Measurements from ENCODE around the gene FABP3. TPM values are rescaled to one million over a fixed set of nuclear protein-coding genes. Genes with fewer than 3 reads are reported as not detected.

FABP3 gene
- total and polyA plus RNA-seq, 10 of the 15 experiments (the other 5 are each of a cell fraction or from before 2014, with no cell fraction given) = 0.36 to 1.2 (median 0.67) TPM; not detected in 2

- DNase-seq (ENCODE audit: low read depth, low spot score) (no peak), ATAC-seq (no peak), FAIRE-seq (no peak)
- peaks cover 5% of the 10 kb centered on the region; the same call in 1 of the 2 replicates for H3K4me1 ChIP-seq (ENCODE audit: control insufficient read depth, insufficient read depth, low read length)
- ChIA-PET POLR2A (no interaction called here), CTCF (interaction anchor here (0.9 to 5.7 kb wide), 5 partner anchors 11 to 139 kb away, joined by 3 to 39 read pairs (median 4); partner anchors contain the start of gene FABP3), RAD21 (ENCODE audit: unreplicated experiment) (no interaction called here), SMC1A (ENCODE audit: uncharacterized antibody, unreplicated experiment) (no interaction called here)
- no peaks in the 10 kb centered on the region for H3K79me2 ChIP-seq (ENCODE audit: control insufficient read depth, insufficient read depth, low read length)
- H3K9ac ChIP-seq (ENCODE audit: control insufficient read depth, insufficient read depth, low read length) = no peak overlapping the region
- no peak overlapping the region for H3K27ac ChIP-seq (ENCODE audit: control insufficient read depth, insufficient read depth)
- H3K4me3 ChIP-seq = no peak overlapping the region
- 26% methylated on average over 6 of the region's 6 CpGs for WGBS (ENCODE audit: insufficient coverage, insufficient replicate concordance, low lambda C conversion rate, missing lambda C conversion rate)
- no TSS peak for BruUV-seq (replicated peaks)
- no peaks in the 10 kb centered on the region; the same call in 1 of the 2 replicates for H4K20me1 ChIP-seq (ENCODE audit: control insufficient read depth, insufficient read depth)
- H2AFZ ChIP-seq (ENCODE audit: control insufficient read depth, low read depth, low read length) = no peak overlapping the region
- intact Hi-C loops (cut with micrococcal nuclease; ENCODE audit: unreplicated experiment) = no loop called here
- no peaks in the 10 kb centered on the region for H3K9me3 ChIP-seq (replicated peaks; ENCODE audit: control insufficient read depth, insufficient read depth, low read length)
- in situ Hi-C loops (cut with MboI) = no loop called here
- TF ChIP-seq ZNF622 (IDR thresholded peaks at IDR 0.05) = no peak
- TF ChIP-seq MEF2B (IDR thresholded peaks at IDR 0.05; ENCODE audit: partially characterized antibody, poor library complexity, severe bottlenecking) = no peak
- no peak for TF ChIP-seq ELK1 (IDR thresholded peaks at IDR 0.05; ENCODE audit: low read depth, low read length)
- no peak for TF ChIP-seq RAD21 (IDR thresholded peaks at IDR 0.05; ENCODE audit: insufficient read depth, low read depth, low read length)
- no peaks in the 10 kb centered on the region for H3K36me3 ChIP-seq (ENCODE audit: control insufficient read depth in 2 of 2, insufficient read depth in 2 of 2, low read length in 1 of 2)
- H3K4me2 ChIP-seq (ENCODE audit: control insufficient read depth, insufficient read depth) = no peak overlapping the region
- peaks cover 2 to 12% of the 10 kb centered on the region in 2 experiments; a peak in 3 of 4 replicates for H3K27me3 ChIP-seq (replicated peaks in 1 of 2; ENCODE audit: control insufficient read depth in 2 of 2, insufficient read depth in 2 of 2, low read length in 1 of 2)
Observed at GRCh38 chr1:31409946-31410858, 37.3 kb upstream of the FABP3 start.

All from GM12878 (cell line).